Skeletal muscle tissue (tissue), 4 donors: ENCODE results near the gene THRB. TPM values are rescaled to one million over a fixed set of nuclear protein-coding genes. Genes with fewer than 3 reads are reported as not detected.
"Not testable (repeated sequence)": the region's sequence is repeated elsewhere in the genome, so short reads cannot be mapped to it uniquely, and the experiment has no call there.

Experiments used
- H3K27ac ChIP-seq: one replicate; pipeline ENCODE4 v1.7.0; 2013; ENCODE audit warnings: mild to moderate bottlenecking, low read depth, low read length, inconsistent platforms
- H3K27me3 ChIP-seq, 3 donors: one replicate each; pipeline ENCODE4 v1.7.0; 2013; ENCODE audit warnings: low read length in 3 of 3; ENCODE audit not compliant: control insufficient read depth in 3 of 3, insufficient read depth in 3 of 3
- H3K36me3 ChIP-seq, 3 donors: one replicate each; pipeline ENCODE4 v1.7.0; 2013; ENCODE audit warnings: low read length in 3 of 3; ENCODE audit not compliant: control insufficient read depth in 3 of 3, insufficient read depth in 3 of 3
- H3K4me1 ChIP-seq, 3 donors: one replicate each; pipeline ENCODE4 v1.7.0; 2013; ENCODE audit warnings: low read length in 3 of 3, mild to moderate bottlenecking in 3 of 3; ENCODE audit not compliant: control insufficient read depth in 3 of 3, insufficient read depth in 3 of 3
- H3K4me3 ChIP-seq, 3 donors: one replicate each; pipeline ENCODE4 v1.7.0; 2013; ENCODE audit warnings: low read length in 3 of 3
- H3K9ac ChIP-seq, 3 donors: one replicate each; pipeline ENCODE4 v1.7.0; 2013; ENCODE audit warnings: low read length in 3 of 3, mild to moderate bottlenecking in 3 of 3, moderate library complexity in 2 of 3, low read depth in 1 of 3
- H3K9me3 ChIP-seq, 3 donors: one replicate each; pipeline ENCODE4 v1.7.0; 2013; ENCODE audit warnings: low read length in 3 of 3; ENCODE audit not compliant: control insufficient read depth in 3 of 3
- total RNA-seq: library from RNA; depleted of rRNA; stranded (reverse); fragments of >200 nt; gene quantifications from one replicate; pipeline ENCODE4 v1.2.3, GENCODE V29; 2014
- donor health status: Osteomylitis.

The THRB gene
- total RNA-seq, 1 donor from 2014 or later, result 3.1 TPM

DNA sequence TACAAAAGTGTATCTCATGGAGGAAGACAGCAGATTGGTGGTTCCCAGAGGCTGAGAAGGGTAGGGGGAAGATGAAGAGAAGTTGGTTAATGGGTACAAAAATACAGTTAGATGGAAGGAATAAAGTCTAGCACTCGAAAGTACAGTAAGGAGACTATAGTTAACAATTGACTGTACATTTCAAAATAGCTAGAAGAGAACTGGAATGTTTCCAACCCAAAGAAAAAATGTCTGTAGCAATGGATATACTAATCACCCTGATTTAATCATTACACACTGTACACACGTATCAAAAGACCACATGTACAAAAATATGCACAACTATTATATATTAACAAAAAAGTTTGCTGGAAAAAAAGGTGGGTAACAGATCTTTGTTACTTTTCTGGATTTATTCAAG lies 57.3 kb downstream of the THRB start:
- no peaks in the 10 kb centered on the region for H3K36me3 ChIP-seq
- H3K27ac ChIP-seq, result no peak overlapping the region
- H3K4me1 ChIP-seq, result peaks cover 20 to 32% (median 28%) of the 10 kb centered on the region in 3 donors
- H3K9ac ChIP-seq, result no peak overlapping the region
- no peak overlapping the region for H3K4me3 ChIP-seq
- H3K9me3 ChIP-seq, result no peaks in the 10 kb centered on the region
- H3K27me3 ChIP-seq, result no peaks in the 10 kb centered on the region

DNA sequence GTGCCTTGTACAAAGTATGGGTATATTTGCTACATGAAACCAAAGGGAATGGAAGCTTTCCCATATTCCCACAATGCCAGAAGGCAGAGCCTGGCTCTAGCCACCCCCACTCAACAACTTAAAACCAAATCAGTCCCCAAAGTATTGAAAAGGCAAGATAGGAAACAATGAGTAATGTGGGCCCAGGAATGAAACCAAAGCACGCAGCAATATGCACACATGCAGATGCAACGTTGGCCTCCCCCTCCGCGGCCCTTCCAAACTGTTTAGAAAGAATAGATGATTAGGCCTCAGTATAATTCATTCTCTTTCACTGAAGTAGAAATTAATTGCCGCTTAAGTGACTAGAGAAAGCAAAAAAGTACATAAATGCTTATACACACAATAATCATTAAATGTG lies 59.1 kb downstream of the THRB start:
- no peaks in the 10 kb centered on the region for H3K36me3 ChIP-seq
- no peak overlapping the region for H3K9ac ChIP-seq
- no peaks in the 10 kb centered on the region for H3K9me3 ChIP-seq
- H3K4me1 ChIP-seq, result peaks cover 14 to 22% (median 20%) of the 10 kb centered on the region in 3 donors
- H3K27ac ChIP-seq, result no peak overlapping the region
- no peaks in the 10 kb centered on the region for H3K27me3 ChIP-seq
- H3K4me3 ChIP-seq, result no peak overlapping the region

DNA sequence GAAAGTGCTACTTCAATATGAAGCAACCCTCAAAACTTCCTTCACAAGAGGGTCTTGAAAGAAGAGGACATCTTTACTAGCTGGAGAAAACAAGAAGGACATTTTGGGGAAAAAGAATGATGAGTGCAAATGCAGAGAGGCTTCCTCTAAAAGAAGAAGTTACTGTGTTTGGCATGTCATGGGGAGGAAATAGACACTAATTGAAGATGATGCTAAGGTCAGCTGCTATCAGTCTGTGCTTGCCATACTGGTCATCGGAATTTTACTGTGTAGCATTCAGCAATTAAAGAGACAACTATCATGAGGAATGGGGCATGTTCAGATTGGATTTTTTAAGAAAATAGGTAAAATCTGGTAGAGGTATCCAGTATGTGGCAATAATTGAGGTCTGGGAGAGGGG lies 60.0 kb downstream of the THRB start:
- no peaks in the 10 kb centered on the region for H3K9me3 ChIP-seq
- H3K36me3 ChIP-seq, result peaks cover 0 to 2% (median 0%) of the 10 kb centered on the region in 3 donors
- peak overlapping the region in 1 of 3 donors; percentile 22 for H3K4me3 ChIP-seq
- H3K9ac ChIP-seq, result no peak overlapping the region
- no peak overlapping the region for H3K27ac ChIP-seq
- no peaks in the 10 kb centered on the region for H3K27me3 ChIP-seq
- peaks cover 14 to 22% (median 20%) of the 10 kb centered on the region in 3 donors for H3K4me1 ChIP-seq

DNA sequence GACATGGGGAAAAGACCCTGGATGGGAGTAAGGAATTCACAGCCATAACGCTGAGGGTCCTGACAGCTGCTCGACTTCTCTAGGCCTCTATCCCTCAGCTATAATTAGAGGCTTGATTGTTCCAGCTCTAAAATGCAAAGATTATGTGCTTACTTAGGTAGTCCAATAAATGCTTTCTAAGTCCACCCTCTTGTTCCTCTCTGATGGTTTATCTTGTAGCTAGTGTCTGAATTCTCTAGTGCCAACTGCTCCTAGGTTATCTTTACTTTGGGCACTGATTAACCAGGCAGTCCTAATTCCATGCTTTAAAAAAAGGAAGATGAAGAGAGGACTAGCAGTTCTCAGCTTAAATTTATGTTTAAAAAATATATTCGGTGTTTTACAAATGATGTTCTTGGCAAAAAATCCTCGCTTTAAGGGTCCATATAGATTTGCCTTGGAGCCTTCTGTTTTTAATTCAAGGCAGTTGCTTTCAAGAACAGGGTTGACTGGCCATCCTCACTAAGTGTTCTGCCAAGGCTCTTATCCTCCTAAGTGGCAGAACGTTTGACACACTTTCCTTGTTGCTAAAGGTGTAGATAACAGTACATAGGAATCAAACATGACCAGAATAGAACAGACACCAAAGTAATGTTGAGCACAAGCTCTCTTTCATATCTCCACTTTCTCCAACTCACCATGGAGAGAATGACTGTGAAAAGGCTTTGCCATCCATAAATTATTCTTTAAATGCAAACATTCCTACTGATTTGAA lies 60.6 kb downstream of the THRB start:
- Histone ChIP-seq H3K36me3 (peaks cover 0 to 2% (median 0%) of the 10 kb centered on the region in 3 donors), H3K4me3 (no peak overlapping the region), H3K9me3 (no peaks in the 10 kb centered on the region), H3K27me3 (no peaks in the 10 kb centered on the region), H3K27ac (no peak overlapping the region), H3K9ac (no peak overlapping the region), H3K4me1 (peaks cover 14 to 22% (median 20%) of the 10 kb centered on the region in 3 donors)

DNA sequence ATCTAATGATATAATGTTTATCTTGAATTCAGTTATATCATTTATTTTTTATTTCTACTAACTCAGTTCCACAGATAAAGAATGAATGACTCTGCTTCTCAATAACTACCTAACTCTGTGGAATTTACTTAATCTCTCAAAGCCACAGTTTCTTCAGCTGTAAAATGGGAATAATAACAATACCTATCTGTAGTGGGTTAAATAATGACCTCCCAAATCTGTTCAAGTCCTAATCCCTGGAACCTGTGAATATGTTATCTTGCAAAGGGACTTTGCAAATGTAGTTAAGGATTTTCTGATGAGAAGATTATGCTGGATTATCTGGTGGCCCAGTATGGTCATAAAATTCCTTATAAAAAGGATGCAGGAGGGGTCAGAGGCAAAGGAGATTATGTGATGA lies 61.7 kb downstream of the THRB start:
- Histone ChIP-seq H3K4me3 (no peak overlapping the region), H3K9me3 (no peaks in the 10 kb centered on the region), H3K27ac (no peak overlapping the region), H3K36me3 (peaks cover 0 to 2% (median 0%) of the 10 kb centered on the region in 3 donors), H3K27me3 (no peaks in the 10 kb centered on the region), H3K4me1 (peaks cover 14 to 25% (median 20%) of the 10 kb centered on the region in 3 donors), H3K9ac (no peak overlapping the region)

DNA sequence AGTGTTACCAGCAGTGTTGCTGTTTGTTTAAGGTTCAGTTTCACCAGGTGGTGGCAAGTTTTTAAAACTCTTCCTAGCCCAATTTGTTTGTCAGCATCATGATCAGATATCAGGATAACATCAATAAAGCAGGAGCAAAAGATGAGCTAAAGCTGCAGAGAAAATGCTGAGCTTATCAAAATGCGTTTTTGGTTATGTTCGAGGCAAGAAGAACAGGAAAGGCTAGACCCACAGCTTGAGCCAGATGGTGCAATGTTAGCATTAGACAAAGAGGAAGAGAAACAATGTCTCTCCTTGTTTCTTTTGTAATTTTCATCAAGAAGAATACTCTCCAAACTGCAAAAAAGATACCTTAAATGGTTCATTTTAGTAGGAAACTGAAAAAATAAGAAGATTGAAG lies 66.2 kb downstream of the THRB start:
- Histone ChIP-seq H3K9ac (no peak overlapping the region), H3K27me3 (no peaks in the 10 kb centered on the region), H3K4me1 (peaks cover 0 to 12% (median 4%) of the 10 kb centered on the region in 3 donors), H3K9me3 (no peaks in the 10 kb centered on the region), H3K27ac (no peak overlapping the region), H3K36me3 (peaks cover 0 to 2% (median 0%) of the 10 kb centered on the region in 3 donors), H3K4me3 (no peak overlapping the region)

DNA sequence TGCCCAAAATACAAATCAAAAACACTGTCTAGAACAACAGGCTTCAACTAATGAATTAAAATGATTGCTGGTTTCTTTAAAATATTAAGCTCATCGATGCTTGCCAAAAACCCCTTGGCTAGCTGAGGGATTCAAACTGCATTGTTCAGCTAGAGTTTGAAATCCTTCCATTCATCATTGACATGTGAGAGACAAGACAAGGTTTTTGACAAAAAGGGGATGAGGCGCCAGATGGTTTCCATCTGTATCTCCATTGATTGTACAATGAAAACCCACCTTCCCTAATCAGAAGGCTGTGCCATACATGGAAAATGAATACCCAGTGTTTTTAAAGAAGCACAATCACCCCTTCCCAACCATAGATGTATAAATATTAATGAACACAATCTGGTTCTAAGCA lies 67.8 kb downstream of the THRB start:
- Histone ChIP-seq H3K9me3 (no peaks in the 10 kb centered on the region), H3K36me3 (peaks cover 0 to 2% (median 0%) of the 10 kb centered on the region in 3 donors), H3K4me1 (peaks cover 0 to 12% (median 4%) of the 10 kb centered on the region in 3 donors), H3K27ac (no peak overlapping the region), H3K4me3 (no peak overlapping the region), H3K27me3 (no peaks in the 10 kb centered on the region), H3K9ac (no peak overlapping the region)

DNA sequence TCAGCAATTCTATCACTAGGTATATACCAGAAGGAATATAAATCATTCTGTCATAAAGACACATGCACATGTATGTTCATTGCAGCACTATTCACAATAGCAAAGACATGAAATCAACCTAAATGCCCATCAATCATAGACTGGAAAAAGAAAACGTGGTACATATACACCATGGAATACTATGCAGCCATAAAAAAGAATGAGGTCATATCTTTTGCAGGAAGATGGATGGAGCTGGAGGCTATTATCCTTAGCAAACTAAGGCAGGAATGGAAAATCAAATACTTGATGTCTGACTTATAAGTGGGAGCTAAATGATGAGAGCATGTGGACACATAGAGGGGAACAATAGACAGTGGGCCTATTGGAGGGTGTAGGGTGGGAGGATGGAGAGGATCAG lies 73.8 kb downstream of the THRB start:
- H3K27me3 ChIP-seq, H3K9ac ChIP-seq, H3K9me3 ChIP-seq, H3K27ac ChIP-seq, H3K4me3 ChIP-seq, H3K36me3 ChIP-seq: not testable (repeated sequence)
- H3K4me1 ChIP-seq, result peaks cover 3 to 20% (median 9%) of the 10 kb centered on the region in 3 donors

DNA sequence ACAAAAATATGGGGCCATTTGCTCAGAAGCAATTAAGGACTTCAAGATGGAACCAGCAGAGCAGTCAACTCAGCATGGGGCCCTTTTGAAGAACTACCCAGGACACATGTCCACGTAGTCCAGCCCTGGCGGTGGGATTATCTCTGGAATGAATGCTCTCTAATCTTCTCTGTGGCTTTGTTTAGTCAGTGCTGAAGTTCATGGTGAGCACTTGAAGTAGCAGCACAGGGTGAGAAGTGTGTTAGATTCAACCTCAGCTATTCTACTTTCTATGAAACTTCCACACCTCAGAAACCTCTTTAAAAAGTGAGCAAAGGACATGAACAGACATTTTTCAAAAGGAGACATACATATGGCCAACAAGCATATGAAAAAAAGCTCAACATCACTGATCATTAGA lies 74.4 kb downstream of the THRB start:
- H3K36me3 ChIP-seq, result no peaks in the 10 kb centered on the region
- H3K4me3 ChIP-seq, result no peak overlapping the region
- no peak overlapping the region for H3K9ac ChIP-seq
- H3K27ac ChIP-seq, result no peak overlapping the region
- no peaks in the 10 kb centered on the region for H3K9me3 ChIP-seq
- peaks cover 3 to 20% (median 9%) of the 10 kb centered on the region in 3 donors for H3K4me1 ChIP-seq
- no peaks in the 10 kb centered on the region for H3K27me3 ChIP-seq

DNA sequence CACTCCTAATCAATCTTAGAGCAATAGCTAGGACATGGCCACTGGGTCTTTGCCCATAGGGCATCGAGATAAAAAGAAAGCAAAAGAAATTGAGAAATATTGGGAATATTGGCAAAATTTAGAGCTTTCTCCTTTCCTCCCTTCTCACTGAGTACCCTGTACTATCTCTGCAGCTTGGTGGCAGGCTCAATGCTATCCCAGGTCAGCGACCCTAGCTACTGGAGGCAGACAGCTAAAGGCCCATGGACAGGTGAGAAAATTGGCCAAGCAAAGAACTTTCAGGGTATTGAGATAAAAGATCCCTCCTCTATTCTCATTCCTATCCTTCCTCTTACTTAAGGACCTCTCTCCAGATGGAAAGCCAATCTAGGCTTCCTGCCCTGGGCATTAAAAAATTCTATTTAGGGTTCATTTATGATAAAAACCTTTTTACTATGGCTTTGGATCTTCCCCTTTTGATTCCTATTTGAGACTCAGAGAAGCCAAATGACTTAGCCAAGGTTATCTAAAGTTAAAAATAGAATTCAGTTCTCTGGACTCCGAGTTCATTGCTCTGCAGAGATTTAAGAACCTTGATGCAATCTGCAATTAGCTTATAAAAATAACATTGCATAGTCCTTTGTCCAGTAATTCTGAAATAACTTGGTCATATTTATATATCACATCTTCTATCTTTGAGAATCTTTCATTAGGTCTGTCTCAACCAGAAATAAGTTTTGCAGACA lies 75.4 kb downstream of the THRB start:
- peaks cover 3 to 20% (median 9%) of the 10 kb centered on the region in 3 donors for H3K4me1 ChIP-seq
- H3K4me3 ChIP-seq, result no peak overlapping the region
- H3K27me3 ChIP-seq, result no peaks in the 10 kb centered on the region
- H3K9me3 ChIP-seq, result no peaks in the 10 kb centered on the region
- H3K9ac ChIP-seq, result no peak overlapping the region
- H3K36me3 ChIP-seq, result no peaks in the 10 kb centered on the region
- no peak overlapping the region for H3K27ac ChIP-seq
